Lung microvascular endothelial cell (primary cell): Measurements from ENCODE around the gene CMTM5. TPM values are rescaled to one million over a fixed set of nuclear protein-coding genes. Genes with fewer than 3 reads are reported as not detected.
"Not testable (repeated sequence)": the region's sequence is repeated elsewhere in the genome, so short reads cannot be mapped to it uniquely, and the experiment has no call there.

Experiments
- DNase-seq, 2 donors: peaks; one replicate each; pipeline versions ENCODE4 v3.0.0 to v3.0.0-alpha.2; 2010; ENCODE audit warnings: low read depth in 2 of 2
- total RNA-seq: library from RNA; depleted of rRNA; stranded (reverse); fragments of >200 nt; gene quantifications from 2 replicates; pipeline ENCODE4 v1.2.1, GENCODE V29; 2014

The CMTM5 gene
- total RNA-seq, 1 donor from 2014 or later = not detected

GRCh38 chr14:23378612-23379220 is 1.9 kb downstream of the CMTM5 start:
- DNase-seq = no peak

- peak; percentile 41 to 67 for DNase-seq
Observed at GRCh38 chr14:23379366-23380196, 2.7 kb downstream of the CMTM5 start.

- DNase-seq = no peak
Observed at GRCh38 chr14:23380197-23380914, 3.5 kb downstream of the CMTM5 start.

GRCh38 chr14:23380976-23381375 is 4.1 kb downstream of the CMTM5 start:
- no peak for DNase-seq

- DNase-seq = no peak
Observed at GRCh38 chr14:23381871-23382270, 5.0 kb downstream of the CMTM5 start.

- no peak for DNase-seq
Observed at GRCh38 chr14:23382276-23382675, 5.4 kb downstream of the CMTM5 start.

- DNase-seq = no peak
Observed at GRCh38 chr14:23382731-23383440, 6.0 kb downstream of the CMTM5 start.

- DNase-seq = no peak
Observed at GRCh38 chr14:23384364-23385080, 7.7 kb downstream of the CMTM5 start.

- DNase-seq = no peak
Observed at GRCh38 chr14:23385244-23385641, 8.4 kb downstream of the CMTM5 start.

GRCh38 chr14:23385642-23386265 is 8.9 kb downstream of the CMTM5 start:
- DNase-seq = no peak

GRCh38 chr14:23386266-23386657 is 9.4 kb downstream of the CMTM5 start:
- not testable (repeated sequence) for DNase-seq

- no peak for DNase-seq
Observed at GRCh38 chr14:23386999-23387398, 10.2 kb downstream of the CMTM5 start.

- no peak for DNase-seq
Observed at GRCh38 chr14:23387916-23388882, 11.4 kb downstream of the CMTM5 start.

GRCh38 chr14:23388996-23389395 is 12.2 kb downstream of the CMTM5 start:
- no peak for DNase-seq

- no peak for DNase-seq
Observed at GRCh38 chr14:23389396-23389795, 12.6 kb downstream of the CMTM5 start.

GRCh38 chr14:23389871-23390270 is 13.0 kb downstream of the CMTM5 start:
- DNase-seq = not testable (repeated sequence)

- no peak for DNase-seq
Observed at GRCh38 chr14:23392613-23393012, 15.8 kb downstream of the CMTM5 start.

- DNase-seq = no peak
Observed at GRCh38 chr14:23396126-23396525, 19.3 kb downstream of the CMTM5 start.

GRCh38 chr14:23396781-23397407 is 20.0 kb downstream of the CMTM5 start:
- no peak for DNase-seq
